ENCODE results near the gene PTPRG.

PTPRG gene

DNA sequence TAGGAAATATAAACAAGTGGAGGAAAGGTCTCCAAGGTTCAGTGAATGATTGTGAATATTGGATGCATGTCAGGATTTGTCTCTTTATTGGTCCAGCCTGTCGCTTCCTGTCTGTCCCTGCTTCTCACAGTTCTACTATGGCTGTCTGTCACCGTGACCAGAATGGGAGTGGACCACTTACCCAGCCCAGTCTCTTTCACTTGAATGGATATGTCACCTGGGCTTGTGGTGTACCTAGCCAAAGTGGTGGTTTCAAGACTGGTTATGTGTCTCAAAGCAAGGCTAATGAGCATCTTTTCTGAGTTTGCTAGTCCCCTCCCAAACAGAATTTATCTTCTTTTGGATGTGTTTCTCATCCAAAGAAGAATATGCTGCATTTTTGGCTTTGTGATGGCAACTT, 231.7 kb downstream of the PTPRG start:
- no peak for DNase-seq (ENCODE audit: low read depth)
- H3K4me3 ChIP-seq (ENCODE audit: low read length) = no peak overlapping the region
- no peak for TF ChIP-seq CTCF (IDR thresholded peaks at IDR 0.05; ENCODE audit: insufficient read depth, low read depth, low read length, missing control alignments)

DNA sequence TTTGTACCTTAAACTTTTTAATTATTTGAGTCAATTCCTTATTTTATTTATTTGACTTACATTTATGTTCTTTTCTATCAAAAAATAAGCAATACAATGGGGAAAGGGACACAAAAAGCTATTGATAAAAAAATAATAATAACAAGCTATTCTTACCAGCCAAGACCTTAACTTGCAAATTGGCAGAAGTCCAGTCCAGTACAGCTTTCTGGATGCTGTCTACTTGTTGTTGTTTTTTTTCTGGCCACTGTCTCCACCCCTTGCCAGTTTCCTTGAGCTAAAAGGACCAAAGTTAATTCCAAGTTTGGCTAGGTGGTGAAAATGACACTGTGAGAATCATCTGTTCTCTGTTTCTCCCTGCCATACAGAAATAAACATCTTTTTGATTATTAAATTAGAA, 232.2 kb downstream of the PTPRG start:
- no peak for TF ChIP-seq CTCF (IDR thresholded peaks at IDR 0.05; ENCODE audit: insufficient read depth, low read depth, low read length, missing control alignments)
- no peak for DNase-seq (ENCODE audit: low read depth)

GRCh38 chr3:61794341-61794740, 233.0 kb downstream of the PTPRG start:
- no peak overlapping the region for H3K4me3 ChIP-seq (ENCODE audit: low read length)
- no peak for TF ChIP-seq CTCF (IDR thresholded peaks at IDR 0.05; ENCODE audit: insufficient read depth, low read depth, low read length, missing control alignments)
- DNase-seq (ENCODE audit: low read depth) = no peak

More for the DNA sequence above, 232.2 kb downstream of the PTPRG start:
- no peak overlapping the region for H3K4me3 ChIP-seq (ENCODE audit: low read length)

DNA sequence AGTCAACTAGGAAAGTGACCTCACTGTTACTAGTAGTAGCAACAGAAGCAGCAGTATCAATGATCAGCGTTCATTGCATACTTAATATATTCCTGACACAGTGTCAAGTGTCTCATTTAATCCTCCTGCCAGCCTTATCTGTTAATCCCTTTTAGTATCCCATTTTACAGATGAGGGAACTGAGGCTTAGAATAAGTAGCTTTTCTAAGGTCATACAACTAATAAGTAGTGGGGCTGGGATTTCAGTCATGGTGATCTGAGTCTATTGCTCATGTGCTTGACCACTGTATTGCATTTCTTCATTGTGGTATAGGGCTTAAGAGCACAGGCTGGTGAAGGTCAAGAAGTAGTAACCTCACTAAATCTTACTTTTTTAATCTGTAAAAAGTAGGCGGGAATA, 233.6 kb downstream of the PTPRG start:
- no peak for TF ChIP-seq CTCF (IDR thresholded peaks at IDR 0.05; ENCODE audit: insufficient read depth, low read depth, low read length, missing control alignments)
- no peak overlapping the region for H3K4me3 ChIP-seq (ENCODE audit: low read length)
- DNase-seq (ENCODE audit: low read depth) = no peak

DNA sequence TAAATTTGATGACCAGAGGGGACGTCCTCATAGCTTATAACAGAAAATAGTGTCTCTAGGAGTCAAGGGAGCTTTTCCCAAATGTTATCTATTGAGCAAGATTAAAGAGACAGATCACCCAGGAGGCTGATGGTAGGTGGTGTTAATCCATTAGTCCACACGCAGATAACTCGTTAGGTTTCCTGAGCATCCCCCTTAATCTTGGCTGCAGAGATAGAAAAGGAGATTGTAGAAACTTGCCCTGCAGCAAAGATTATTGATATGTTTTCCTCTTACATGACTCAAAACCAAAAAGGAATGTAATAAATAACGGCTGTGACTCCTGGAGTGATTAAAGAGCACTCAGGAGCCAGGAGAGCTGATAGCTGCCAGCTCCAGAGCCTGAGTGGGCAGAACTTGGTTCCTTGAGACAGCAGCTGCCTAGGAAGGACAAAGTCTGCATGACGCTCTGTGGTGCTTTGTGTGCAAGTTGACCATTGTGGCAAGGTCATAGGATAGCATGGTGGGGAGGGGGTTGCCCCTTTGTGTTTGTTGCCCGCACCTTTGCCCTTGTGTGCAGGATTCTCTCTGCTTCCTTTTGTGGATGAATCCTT, 234.8 kb downstream of the PTPRG start:
- no peak overlapping the region for H3K4me3 ChIP-seq (ENCODE audit: low read length)
- no peak for DNase-seq (ENCODE audit: low read depth)
- no peak for TF ChIP-seq CTCF (IDR thresholded peaks at IDR 0.05; ENCODE audit: insufficient read depth, low read depth, low read length, missing control alignments)

- DNase-seq (ENCODE audit: low read depth) = no peak
- no peak for TF ChIP-seq CTCF (IDR thresholded peaks at IDR 0.05; ENCODE audit: insufficient read depth, low read depth, low read length, missing control alignments)
Measured at GRCh38 chr3:61796911-61797310, 235.5 kb downstream of the PTPRG start.

GRCh38 chr3:61802772-61803171, 241.4 kb downstream of the PTPRG start:
- H3K4me3 ChIP-seq (ENCODE audit: low read length) = no peak overlapping the region
- DNase-seq (ENCODE audit: low read depth) = no peak
- no peak for TF ChIP-seq CTCF (IDR thresholded peaks at IDR 0.05; ENCODE audit: insufficient read depth, low read depth, low read length, missing control alignments)

More at GRCh38 chr3:61796911-61797310, 235.5 kb downstream of the PTPRG start:
- no peak overlapping the region for H3K4me3 ChIP-seq (ENCODE audit: low read length)
